ENCODE data around the gene OSM. TPM values are rescaled to one million over a fixed set of nuclear protein-coding genes. Genes with fewer than 3 reads are reported as not detected.

OSM gene
- total and polyA plus RNA-seq, 4 donors = 0.09 to 0.84 (median 0.25) TPM; not detected in 1

DNA sequence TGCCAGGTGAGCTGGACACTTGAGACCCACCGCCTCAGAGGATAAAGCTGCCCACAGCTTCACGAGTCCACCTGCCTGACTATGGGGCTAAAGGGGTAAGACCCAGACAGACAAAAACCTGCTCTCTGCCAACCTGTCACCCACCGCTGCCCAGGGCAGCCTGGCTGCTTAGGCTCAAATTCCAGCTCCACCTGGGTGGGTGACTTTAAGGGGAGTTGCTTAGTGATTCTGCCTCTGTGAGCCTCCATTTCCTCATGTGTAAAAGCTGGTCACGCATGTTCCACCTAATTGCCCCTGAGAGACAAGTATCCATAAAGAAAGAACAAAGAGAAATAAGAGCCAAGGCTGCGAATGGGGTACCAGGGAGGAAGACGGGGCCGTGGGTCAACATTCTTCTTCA, 26.4 kb upstream of the OSM start:
- no peak for DNase-seq (ENCODE audit: low spot score)
- H3K4me1 ChIP-seq (ENCODE audit: control insufficient read depth in 4 of 4, insufficient read depth in 4 of 4, low read length in 3 of 4) = peaks cover 8 to 33% (median 28%) of the 10 kb centered on the region in 4 donors
- peaks cover 10 to 52% (median 17%) of the 10 kb centered on the region in 4 donors for H3K36me3 ChIP-seq (ENCODE audit: control insufficient read depth in 4 of 4, insufficient read depth in 3 of 4, low read depth in 1 of 4, low read length in 3 of 4)
- no peak overlapping the region for H3K9ac ChIP-seq (ENCODE audit: low read depth in 1 of 2, low read length in 2 of 2)
- WGBS = 97% methylated on average over 7 of the region's 7 CpGs
- no peak for TF ChIP-seq FOXA1 (IDR thresholded peaks at IDR 0.05)
- TF ChIP-seq, protein P1, sequence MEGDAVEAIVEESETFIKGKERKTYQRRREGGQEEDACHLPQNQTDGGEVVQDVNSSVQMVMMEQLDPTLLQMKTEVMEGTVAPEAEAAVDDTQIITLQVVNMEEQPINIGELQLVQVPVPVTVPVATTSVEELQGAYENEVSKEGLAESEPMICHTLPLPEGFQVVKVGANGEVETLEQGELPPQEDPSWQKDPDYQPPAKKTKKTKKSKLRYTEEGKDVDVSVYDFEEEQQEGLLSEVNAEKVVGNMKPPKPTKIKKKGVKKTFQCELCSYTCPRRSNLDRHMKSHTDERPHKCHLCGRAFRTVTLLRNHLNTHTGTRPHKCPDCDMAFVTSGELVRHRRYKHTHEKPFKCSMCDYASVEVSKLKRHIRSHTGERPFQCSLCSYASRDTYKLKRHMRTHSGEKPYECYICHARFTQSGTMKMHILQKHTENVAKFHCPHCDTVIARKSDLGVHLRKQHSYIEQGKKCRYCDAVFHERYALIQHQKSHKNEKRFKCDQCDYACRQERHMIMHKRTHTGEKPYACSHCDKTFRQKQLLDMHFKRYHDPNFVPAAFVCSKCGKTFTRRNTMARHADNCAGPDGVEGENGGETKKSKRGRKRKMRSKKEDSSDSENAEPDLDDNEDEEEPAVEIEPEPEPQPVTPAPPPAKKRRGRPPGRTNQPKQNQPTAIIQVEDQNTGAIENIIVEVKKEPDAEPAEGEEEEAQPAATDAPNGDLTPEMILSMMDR (IDR thresholded peaks at IDR 0.05; ENCODE audit: low read depth, low read length, missing input control) = no peak
- no peak for TF ChIP-seq JUND (IDR thresholded peaks at IDR 0.05)
- TF ChIP-seq HNF4A (conservative IDR thresholded peaks at IDR 0.05) = no peak
- TF ChIP-seq, protein P2, sequence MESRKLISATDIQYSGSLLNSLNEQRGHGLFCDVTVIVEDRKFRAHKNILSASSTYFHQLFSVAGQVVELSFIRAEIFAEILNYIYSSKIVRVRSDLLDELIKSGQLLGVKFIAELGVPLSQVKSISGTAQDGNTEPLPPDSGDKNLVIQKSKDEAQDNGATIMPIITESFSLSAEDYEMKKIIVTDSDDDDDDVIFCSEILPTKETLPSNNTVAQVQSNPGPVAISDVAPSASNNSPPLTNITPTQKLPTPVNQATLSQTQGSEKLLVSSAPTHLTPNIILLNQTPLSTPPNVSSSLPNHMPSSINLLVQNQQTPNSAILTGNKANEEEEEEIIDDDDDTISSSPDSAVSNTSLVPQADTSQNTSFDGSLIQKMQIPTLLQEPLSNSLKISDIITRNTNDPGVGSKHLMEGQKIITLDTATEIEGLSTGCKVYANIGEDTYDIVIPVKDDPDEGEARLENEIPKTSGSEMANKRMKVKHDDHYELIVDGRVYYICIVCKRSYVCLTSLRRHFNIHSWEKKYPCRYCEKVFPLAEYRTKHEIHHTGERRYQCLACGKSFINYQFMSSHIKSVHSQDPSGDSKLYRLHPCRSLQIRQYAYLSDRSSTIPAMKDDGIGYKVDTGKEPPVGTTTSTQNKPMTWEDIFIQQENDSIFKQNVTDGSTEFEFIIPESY (IDR thresholded peaks at IDR 0.05) = no peak
- TF ChIP-seq RXRA (IDR thresholded peaks at IDR 0.05) = no peak
- TF ChIP-seq, protein P3, sequence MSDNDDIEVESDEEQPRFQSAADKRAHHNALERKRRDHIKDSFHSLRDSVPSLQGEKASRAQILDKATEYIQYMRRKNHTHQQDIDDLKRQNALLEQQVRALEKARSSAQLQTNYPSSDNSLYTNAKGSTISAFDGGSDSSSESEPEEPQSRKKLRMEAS (IDR thresholded peaks at IDR 0.05) = no peak
- TF ChIP-seq FOXA2 (IDR thresholded peaks at IDR 0.05) = no peak
- TF ChIP-seq NR2F2 (IDR thresholded peaks at IDR 0.05) = no peak
- no peak overlapping the region for H3K4me3 ChIP-seq (ENCODE audit: low read depth in 1 of 3, low read length in 3 of 3)
- no peaks in the 10 kb centered on the region for H3K27me3 ChIP-seq (ENCODE audit: control insufficient read depth in 4 of 4, insufficient read depth in 4 of 4, low read length in 3 of 4)
- H3K9me3 ChIP-seq (ENCODE audit: control insufficient read depth in 4 of 4, low read length in 3 of 4) = no peaks in the 10 kb centered on the region
- no peak overlapping the region for H3K27ac ChIP-seq (ENCODE audit: low read depth in 1 of 2, low read length in 2 of 2)

DNA sequence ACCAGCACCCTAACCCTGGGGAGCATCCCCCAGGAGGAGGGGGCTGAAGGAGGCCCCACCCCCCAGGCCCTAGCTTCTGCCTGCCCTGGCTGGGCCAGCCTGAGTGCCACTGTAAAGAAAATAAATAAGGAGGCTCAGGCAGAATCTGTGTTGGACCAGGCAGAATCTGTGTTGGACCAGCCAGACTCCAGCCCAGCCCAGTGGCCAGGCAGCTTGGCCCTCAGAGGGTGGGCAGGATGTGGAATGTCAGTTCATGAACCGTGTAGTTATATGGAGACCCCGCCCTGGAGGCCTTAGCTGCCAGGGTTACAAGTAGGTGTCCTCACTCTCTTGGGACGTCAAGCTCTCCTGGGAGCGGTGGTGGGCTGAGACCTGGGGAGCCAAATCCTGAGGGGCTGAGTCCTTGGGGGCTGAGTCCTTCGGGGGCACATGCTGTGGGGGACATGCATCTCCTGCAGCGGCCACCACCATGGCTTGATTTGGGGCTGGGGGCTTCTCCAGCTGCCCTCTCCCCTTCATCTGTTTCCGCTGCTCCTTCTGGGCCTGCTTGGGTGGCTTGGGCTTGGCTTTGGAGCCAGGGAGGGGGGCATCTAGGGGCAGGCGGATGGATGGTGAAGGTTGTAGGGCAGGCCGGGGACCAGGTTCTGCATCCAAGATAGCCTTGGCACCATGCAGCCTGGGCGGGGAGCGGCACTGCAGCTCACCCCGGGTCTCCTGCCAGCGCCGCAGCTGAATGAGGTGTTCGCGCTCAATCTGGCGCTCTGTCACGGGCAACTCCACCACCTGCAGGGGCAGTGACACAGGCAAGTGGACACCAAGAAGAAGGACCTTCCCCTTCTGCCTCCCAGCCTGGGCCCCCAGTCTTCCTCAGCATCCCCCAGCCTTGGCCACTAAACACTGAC, 25.7 kb upstream of the OSM start:
- Histone ChIP-seq H3K36me3 (ENCODE audit: control insufficient read depth in 4 of 4, insufficient read depth in 3 of 4, low read depth in 1 of 4, low read length in 3 of 4) (peaks cover 10 to 45% (median 15%) of the 10 kb centered on the region in 4 donors), H3K9ac (ENCODE audit: low read depth in 1 of 2, low read length in 2 of 2) (no peak overlapping the region), H3K4me1 (ENCODE audit: control insufficient read depth in 4 of 4, insufficient read depth in 4 of 4, low read length in 3 of 4) (peaks cover 8 to 40% (median 33%) of the 10 kb centered on the region in 4 donors), H3K4me3 (ENCODE audit: low read depth in 1 of 3, low read length in 3 of 3) (no peak overlapping the region), H3K9me3 (ENCODE audit: control insufficient read depth in 4 of 4, low read length in 3 of 4) (no peaks in the 10 kb centered on the region), H3K27ac (ENCODE audit: low read depth in 1 of 2, low read length in 2 of 2) (no peak overlapping the region), H3K27me3 (ENCODE audit: control insufficient read depth in 4 of 4, insufficient read depth in 4 of 4, low read length in 3 of 4) (no peaks in the 10 kb centered on the region)
- 94% methylated on average over 18 of the region's 18 CpGs for WGBS
- no peak for TF ChIP-seq RAD21 (IDR thresholded peaks at IDR 0.05)
- no peak for DNase-seq (ENCODE audit: low spot score)

DNA sequence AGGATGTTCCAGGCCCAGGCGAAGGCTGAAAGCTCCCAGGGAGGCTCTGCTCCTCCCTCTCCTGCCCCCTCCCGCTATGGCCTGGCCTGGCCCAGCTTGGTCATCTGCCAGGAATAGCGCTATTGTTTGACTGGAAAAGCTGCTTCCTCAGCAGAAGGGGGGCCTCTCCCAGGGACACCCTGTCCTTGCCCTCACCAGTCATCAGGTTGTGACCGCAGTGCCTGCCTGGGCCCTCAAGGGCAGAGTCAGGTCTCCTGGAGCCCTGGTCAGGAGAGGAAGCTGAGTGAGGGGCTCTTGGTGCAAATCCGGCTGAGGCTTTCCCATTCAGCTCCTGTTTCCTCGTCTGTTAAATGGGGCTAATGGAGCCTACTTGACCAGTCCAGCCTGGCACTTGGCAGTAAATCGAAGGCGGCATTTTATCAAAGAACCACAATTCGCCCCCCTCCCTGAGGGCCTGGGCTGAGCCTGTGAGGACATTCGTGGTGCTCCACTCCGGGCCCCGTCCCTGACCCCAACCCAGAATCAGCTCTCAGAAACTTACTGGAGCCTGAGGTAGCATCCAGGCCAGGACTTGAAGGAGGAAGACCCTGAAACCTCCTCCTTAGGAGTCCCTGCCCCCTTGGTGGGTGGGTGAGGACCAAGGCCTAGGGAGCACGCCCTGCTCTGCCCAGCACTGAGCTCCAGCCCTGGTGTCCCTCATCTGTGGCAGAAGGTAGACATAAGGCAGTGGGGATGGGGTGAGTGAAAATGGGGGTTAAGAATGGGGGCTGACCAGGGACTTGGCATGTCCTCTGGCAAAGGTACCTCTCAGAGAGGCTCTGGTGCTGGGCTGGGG, 24.6 kb upstream of the OSM start:
- H3K4me1 ChIP-seq (ENCODE audit: control insufficient read depth in 4 of 4, insufficient read depth in 4 of 4, low read length in 3 of 4) = peaks cover 8 to 44% (median 33%) of the 10 kb centered on the region in 4 donors
- no peak overlapping the region for H3K9ac ChIP-seq (ENCODE audit: low read depth in 1 of 2, low read length in 2 of 2)
- peak; percentile 56 for DNase-seq (ENCODE audit: low spot score)
- no peak overlapping the region for H3K4me3 ChIP-seq (ENCODE audit: low read depth in 1 of 3, low read length in 3 of 3)
- 68% methylated on average over 13 of the region's 13 CpGs for WGBS
- H3K27ac ChIP-seq (ENCODE audit: low read depth in 1 of 2, low read length in 2 of 2) = peak overlapping the region; percentile 51 to 56
- H3K27me3 ChIP-seq (ENCODE audit: control insufficient read depth in 4 of 4, insufficient read depth in 4 of 4, low read length in 3 of 4) = no peaks in the 10 kb centered on the region
- peaks cover 9 to 36% (median 12%) of the 10 kb centered on the region in 4 donors for H3K36me3 ChIP-seq (ENCODE audit: control insufficient read depth in 4 of 4, insufficient read depth in 3 of 4, low read depth in 1 of 4, low read length in 3 of 4)
- no peaks in the 10 kb centered on the region for H3K9me3 ChIP-seq (ENCODE audit: control insufficient read depth in 4 of 4, low read length in 3 of 4)
- TF ChIP-seq, protein P4, sequence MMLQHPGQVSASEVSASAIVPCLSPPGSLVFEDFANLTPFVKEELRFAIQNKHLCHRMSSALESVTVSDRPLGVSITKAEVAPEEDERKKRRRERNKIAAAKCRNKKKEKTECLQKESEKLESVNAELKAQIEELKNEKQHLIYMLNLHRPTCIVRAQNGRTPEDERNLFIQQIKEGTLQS (IDR thresholded peaks at IDR 0.05) = no peak
- TF ChIP-seq JUND (IDR thresholded peaks at IDR 0.05) (peak in 1 of 2 donors; percentile 72), FOXA1 (IDR thresholded peaks at IDR 0.05) (no peak), RXRA (IDR thresholded peaks at IDR 0.05) (peak; percentile 66 to 91), HNF4A (conservative IDR thresholded peaks at IDR 0.05) (peak; percentile 22 to 57), EGR1 (IDR thresholded peaks at IDR 0.05; ENCODE audit: low read depth in 2 of 2) (no peak), RAD21 (IDR thresholded peaks at IDR 0.05) (peak in 1 of 2 donors; percentile 53), GABPA (IDR thresholded peaks at IDR 0.05 in 1 of 2, conservative IDR thresholded peaks at IDR 0.05 in 1 of 2) (peak in 1 of 2 donors; percentile 13), NR2F2 (IDR thresholded peaks at IDR 0.05) (peak; percentile 99), FOXA2 (IDR thresholded peaks at IDR 0.05) (no peak), YY1 (IDR thresholded peaks at IDR 0.05) (no peak)
- TF ChIP-seq, protein P2 (IDR thresholded peaks at IDR 0.05) = no peak
- TF ChIP-seq, protein P1 (IDR thresholded peaks at IDR 0.05; ENCODE audit: low read depth, low read length, missing input control) = peak; percentile 4

All from liver (tissue), 9 donors.